Muscle layer of duodenum (tissue), 2 donors: ENCODE measurements around the gene GALNT14.

Experiments
- H3K27ac ChIP-seq: one replicate; pipeline ENCODE4 v1.7.0; 2013; ENCODE audit warnings: mild to moderate bottlenecking, low read length
- H3K27me3 ChIP-seq: one replicate; pipeline ENCODE4 v1.7.0; 2013; ENCODE audit warnings: low read depth, mild to moderate bottlenecking, control low read depth, low read length
- H3K36me3 ChIP-seq, 2 donors: one replicate each; pipeline ENCODE4 v1.7.0; 2013; ENCODE audit warnings: low read length in 2 of 2, control low read depth in 1 of 2, mild to moderate bottlenecking in 1 of 2; ENCODE audit not compliant: insufficient read depth in 2 of 2, control insufficient read depth in 1 of 2
- H3K4me1 ChIP-seq, 2 donors: one replicate each; pipeline ENCODE4 v1.7.0; 2013; ENCODE audit warnings: low read length in 2 of 2, mild to moderate bottlenecking in 2 of 2, control low read depth in 1 of 2, moderate library complexity in 1 of 2; ENCODE audit not compliant: insufficient read depth in 2 of 2, control insufficient read depth in 1 of 2
- H3K4me3 ChIP-seq, 2 donors: one replicate each; pipeline ENCODE4 v1.7.0; 2013; ENCODE audit warnings: low read length in 2 of 2, low read depth in 1 of 2, mild to moderate bottlenecking in 1 of 2
- H3K9me3 ChIP-seq, 2 donors: one replicate each; pipeline ENCODE4 v1.7.0; 2013; ENCODE audit warnings: low read length in 2 of 2, control low read depth in 1 of 2, mild to moderate bottlenecking in 1 of 2; ENCODE audit not compliant: control insufficient read depth in 1 of 2
- donor health status: healthy.

Gene GALNT14

DNA sequence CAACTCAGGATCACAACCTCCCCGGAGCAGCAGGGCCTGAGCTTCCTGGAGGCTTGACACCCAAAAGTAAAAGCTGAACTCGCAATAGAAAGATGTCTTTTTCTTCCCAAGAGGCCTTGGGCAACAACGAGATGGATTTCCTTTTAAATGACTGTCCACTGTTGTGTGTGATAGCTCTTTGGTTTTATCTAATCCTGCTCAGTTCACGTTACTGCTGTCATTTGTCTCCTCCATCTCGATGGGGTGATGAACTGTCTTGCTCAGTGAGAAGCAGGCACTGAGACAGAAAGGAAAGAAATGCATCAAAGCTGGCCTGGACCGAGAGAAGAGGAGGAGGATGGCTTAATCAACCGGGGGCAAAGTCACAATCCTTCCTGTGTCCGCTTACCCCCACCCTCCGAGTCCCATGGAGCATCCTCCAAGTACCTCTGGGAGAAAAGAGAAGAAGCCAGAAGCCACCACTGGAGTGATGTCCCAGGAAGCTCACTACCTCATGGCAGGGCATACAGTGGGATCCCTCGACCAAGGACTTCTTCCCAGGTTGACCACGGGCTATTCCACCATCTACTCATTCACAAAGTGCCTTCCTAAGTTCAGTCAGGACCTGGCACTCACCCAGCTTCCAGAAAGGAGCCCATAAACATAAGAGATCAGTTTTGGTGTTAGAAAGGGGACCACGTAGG lies 68.5 kb downstream of the GALNT14 start:
- no peaks in the 10 kb centered on the region for H3K27me3 ChIP-seq
- no peak overlapping the region for H3K27ac ChIP-seq
- no peaks in the 10 kb centered on the region for H3K4me1 ChIP-seq

DNA sequence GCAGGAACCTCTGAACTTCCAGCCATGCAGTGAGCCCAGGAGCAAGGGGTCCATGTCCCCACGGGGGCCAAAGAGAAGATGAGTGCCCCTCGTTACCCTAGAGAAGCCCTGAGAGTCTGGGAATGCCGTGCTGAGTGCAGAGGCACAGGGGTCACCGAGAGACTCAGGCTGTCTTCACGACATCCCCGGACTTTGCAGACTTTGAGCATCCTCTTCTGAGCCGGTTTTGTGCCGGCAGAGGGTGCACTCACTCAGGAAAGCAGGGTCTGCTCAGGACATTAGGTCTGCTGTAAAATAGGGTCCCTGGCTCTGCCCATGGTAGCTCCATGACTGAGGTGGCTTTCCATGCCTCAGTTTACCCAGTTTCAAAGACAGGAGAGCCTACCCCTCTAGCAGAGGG lies 71.0 kb downstream of the GALNT14 start:
- H3K4me3 ChIP-seq, result no peak overlapping the region
- H3K36me3 ChIP-seq, result no peaks in the 10 kb centered on the region

More for the DNA sequence above, 68.5 kb downstream of the GALNT14 start:
- H3K9me3 ChIP-seq, result no peaks in the 10 kb centered on the region
- H3K36me3 ChIP-seq, result no peaks in the 10 kb centered on the region
- no peak overlapping the region for H3K4me3 ChIP-seq

DNA sequence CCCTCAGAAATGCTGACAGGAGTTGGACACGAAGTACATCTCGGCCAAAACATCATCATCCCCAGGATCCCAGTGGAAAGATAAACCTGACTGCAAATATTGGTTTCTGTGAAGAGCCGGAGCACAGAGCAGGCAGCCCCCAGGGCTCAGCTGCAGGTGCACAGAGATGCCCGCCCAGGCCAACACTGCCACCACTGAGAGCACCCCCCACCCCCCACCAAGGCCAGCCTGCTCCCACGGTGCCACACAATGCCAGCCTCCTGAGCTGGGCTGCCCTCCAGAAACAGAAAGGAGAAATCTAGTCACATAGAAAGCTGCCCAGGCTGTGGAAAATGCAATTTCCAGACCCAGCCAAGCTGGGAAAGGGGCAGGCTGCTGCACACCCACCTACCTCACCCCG lies 71.7 kb downstream of the GALNT14 start:
- H3K36me3 ChIP-seq, result no peaks in the 10 kb centered on the region
- no peak overlapping the region for H3K4me3 ChIP-seq
- no peaks in the 10 kb centered on the region for H3K9me3 ChIP-seq
- H3K4me1 ChIP-seq, result no peaks in the 10 kb centered on the region
- no peaks in the 10 kb centered on the region for H3K27me3 ChIP-seq
- H3K27ac ChIP-seq, result no peak overlapping the region

More for the DNA sequence above, 71.0 kb downstream of the GALNT14 start:
- no peaks in the 10 kb centered on the region for H3K9me3 ChIP-seq
- no peak overlapping the region for H3K27ac ChIP-seq
- H3K27me3 ChIP-seq, result no peaks in the 10 kb centered on the region
- no peaks in the 10 kb centered on the region for H3K4me1 ChIP-seq

DNA sequence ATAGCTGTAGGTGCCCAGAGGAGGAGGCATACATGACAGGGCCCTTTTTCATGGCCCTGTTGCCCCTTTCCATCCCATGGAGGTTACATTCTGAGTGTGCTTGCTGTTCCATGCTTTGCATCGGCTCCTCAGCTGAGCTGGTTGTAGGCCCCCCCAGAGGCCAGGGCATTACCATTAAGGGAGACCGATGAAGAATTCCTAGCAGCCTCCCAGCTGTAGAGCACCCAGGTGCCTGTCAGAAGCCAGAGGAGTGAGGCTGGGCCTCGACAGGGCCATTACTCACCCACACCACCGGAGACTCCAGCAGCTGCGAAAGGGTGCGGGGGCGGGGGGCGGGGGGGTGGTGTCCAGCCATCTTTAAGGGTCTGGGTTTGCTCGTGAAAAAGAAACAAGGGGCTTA lies 72.2 kb downstream of the GALNT14 start:
- no peak overlapping the region for H3K4me3 ChIP-seq

DNA sequence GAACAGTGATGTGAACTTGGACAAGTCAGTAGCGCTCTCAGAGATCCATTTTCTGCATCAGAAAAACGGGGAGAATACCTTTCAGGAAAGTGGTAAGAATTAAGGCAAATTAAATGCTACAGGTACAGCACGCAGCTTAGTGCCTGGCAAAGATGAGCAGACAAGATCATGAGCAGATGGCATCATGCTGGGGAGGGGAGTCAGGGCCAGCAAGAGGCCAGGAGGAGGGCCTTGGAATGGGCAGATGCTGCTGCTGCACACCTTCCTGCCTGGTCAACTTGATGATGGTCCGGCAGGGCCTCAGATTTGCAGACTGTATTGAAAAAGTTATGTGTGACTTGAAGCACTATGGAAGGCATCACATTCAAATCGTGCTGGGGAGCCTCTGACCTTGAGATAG lies 72.9 kb downstream of the GALNT14 start:
- no peaks in the 10 kb centered on the region for H3K4me1 ChIP-seq
- no peak overlapping the region for H3K4me3 ChIP-seq
- H3K36me3 ChIP-seq, result no peaks in the 10 kb centered on the region
- no peaks in the 10 kb centered on the region for H3K9me3 ChIP-seq
- no peaks in the 10 kb centered on the region for H3K27me3 ChIP-seq
- no peak overlapping the region for H3K27ac ChIP-seq

More for the DNA sequence above, 72.2 kb downstream of the GALNT14 start:
- no peaks in the 10 kb centered on the region for H3K9me3 ChIP-seq
- H3K36me3 ChIP-seq, result no peaks in the 10 kb centered on the region
- H3K4me1 ChIP-seq, result no peaks in the 10 kb centered on the region
- no peak overlapping the region for H3K27ac ChIP-seq
- H3K27me3 ChIP-seq, result no peaks in the 10 kb centered on the region

DNA sequence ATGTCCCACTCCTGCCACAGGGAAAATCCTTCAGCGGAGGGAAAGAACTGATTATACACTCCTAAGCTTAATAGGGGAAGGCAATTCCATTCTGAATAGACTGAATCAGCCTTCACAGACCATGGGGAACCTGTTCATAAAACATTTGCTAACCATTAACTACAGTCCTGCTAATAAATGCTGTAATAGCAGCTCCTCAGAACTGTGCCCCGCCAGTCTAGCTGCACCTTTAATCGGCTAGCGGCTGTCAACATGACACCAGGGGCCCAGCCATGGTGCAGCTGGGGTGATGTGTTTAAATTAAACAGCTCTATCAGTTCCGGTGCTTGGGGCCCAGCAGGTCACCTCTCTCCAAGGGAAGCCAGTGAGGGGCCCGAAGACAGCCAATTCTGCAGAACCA lies 77.8 kb downstream of the GALNT14 start:
- H3K27me3 ChIP-seq, result no peaks in the 10 kb centered on the region
- H3K4me1 ChIP-seq, result no peaks in the 10 kb centered on the region
- no peak overlapping the region for H3K27ac ChIP-seq
- no peaks in the 10 kb centered on the region for H3K36me3 ChIP-seq
- H3K4me3 ChIP-seq, result no peak overlapping the region
- H3K9me3 ChIP-seq, result no peaks in the 10 kb centered on the region

DNA sequence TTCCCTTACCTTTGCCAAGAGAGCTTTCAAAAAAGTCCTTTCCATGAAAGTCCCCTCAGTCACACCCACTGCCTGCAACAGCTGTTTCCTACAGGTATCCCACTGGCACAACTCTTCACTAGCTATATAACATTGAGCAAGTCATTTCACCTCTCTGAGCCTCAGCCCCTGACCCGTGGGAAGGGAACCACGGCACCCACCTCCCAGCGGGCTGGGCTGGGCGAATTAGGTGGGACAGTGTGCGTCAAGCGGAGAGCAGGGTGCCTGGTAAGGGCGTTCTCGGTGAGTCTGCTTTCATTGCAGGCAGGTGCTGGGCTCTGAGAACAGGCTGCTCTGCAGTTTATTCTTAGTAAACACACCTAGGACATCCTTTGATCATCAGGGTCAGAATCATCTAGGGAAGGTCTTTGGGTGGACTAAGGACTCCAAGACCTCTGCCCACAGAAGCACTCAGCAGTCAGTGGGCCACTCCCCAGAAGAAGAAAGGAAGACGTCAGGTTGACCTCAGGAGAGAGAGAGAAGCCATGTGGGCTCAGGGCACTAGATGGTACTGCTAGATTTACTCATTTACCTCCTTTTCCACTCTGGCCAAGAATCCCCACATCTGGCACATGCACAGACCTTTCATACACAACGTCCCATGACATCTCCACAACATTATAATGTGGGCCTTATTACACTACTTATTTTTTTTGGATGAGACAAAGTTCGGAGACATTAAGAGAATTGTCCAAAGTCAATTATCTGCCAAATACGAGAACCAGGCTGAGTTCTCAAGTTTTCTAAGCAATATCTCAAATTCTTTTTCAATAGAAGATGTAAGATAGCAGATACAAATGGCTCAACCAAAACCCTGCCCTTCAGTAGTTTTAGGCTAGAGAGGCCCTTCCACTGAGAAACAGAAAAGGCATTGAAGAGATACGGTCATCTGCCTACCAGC lies 79.9 kb downstream of the GALNT14 start:
- H3K4me1 ChIP-seq, result no peaks in the 10 kb centered on the region
- H3K27me3 ChIP-seq, result no peaks in the 10 kb centered on the region
- H3K9me3 ChIP-seq, result no peaks in the 10 kb centered on the region
- H3K4me3 ChIP-seq, result no peak overlapping the region
- no peaks in the 10 kb centered on the region for H3K36me3 ChIP-seq
- H3K27ac ChIP-seq, result no peak overlapping the region

DNA sequence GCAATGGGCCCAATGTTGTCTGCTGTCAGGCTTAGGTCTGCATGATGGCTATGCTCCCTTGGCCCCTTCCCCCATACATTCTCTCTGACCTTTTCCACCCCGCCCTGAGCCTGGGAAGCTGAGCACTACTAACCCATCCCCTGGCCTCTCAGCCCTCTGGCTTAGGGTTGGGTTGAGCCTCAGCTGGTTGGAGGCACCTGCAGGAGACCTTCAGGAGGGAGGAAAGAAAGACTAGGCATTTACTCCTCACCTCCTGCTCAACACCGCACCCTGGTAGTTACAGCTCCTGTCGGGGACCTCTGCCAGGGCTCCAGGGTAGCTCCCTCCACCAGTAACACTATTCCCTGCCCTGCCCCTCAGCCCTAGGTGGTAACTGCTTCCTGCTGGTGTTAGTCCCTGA lies 80.5 kb downstream of the GALNT14 start:
- Histone ChIP-seq H3K27me3 (no peaks in the 10 kb centered on the region), H3K4me1 (no peaks in the 10 kb centered on the region), H3K36me3 (no peaks in the 10 kb centered on the region), H3K9me3 (no peaks in the 10 kb centered on the region), H3K4me3 (no peak overlapping the region), H3K27ac (no peak overlapping the region)

DNA sequence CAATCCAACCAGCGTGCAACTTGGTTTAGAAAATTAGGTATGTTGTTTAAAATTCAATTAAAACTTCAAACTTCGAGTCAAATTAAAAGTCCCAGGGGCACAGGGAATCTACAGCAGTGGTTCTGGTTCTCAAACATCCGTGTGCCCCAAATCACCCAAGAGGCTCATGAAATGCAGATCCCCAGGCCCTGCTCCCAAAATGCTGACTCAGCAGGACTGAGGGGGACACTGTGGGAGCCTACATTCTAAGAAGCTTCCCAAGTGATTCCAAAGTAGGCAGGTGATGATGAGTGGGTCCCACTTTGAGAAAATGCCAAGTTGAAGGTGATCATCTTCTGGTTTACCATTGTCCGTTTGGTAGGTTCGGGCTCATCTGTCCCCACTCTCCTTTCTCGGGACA lies 82.3 kb downstream of the GALNT14 start:
- Histone ChIP-seq H3K4me3 (no peak overlapping the region), H3K4me1 (no peaks in the 10 kb centered on the region), H3K9me3 (no peaks in the 10 kb centered on the region), H3K27ac (no peak overlapping the region), H3K36me3 (no peaks in the 10 kb centered on the region), H3K27me3 (no peaks in the 10 kb centered on the region)

DNA sequence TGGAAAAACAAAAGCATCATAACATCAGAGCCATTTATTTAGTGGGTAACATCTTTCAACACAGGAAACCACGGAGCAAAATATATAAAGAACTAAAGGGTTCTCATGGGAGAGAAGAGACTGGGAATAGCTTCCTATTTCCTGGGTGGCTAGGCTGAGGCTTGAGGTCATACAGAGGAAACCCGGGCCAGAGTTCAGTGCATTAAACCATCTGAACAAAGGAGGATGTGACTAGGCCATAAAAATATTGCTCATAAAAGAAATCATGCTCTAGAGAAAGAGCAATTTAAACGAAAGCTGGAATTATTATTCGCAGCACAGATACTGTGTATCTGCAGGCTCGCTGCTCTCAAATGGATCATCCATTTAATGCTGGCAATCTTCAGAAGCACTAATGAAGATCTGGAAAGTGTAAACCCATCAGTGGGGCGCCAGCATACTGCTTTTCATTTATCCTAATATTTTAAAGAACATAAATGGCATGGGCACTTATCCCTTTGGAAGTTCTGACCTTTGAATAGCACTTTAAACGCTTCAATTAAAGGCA lies 83.3 kb downstream of the GALNT14 start:
- Histone ChIP-seq H3K4me1 (no peaks in the 10 kb centered on the region), H3K27ac (no peak overlapping the region), H3K9me3 (no peaks in the 10 kb centered on the region), H3K36me3 (no peaks in the 10 kb centered on the region), H3K27me3 (no peaks in the 10 kb centered on the region), H3K4me3 (no peak overlapping the region)

DNA sequence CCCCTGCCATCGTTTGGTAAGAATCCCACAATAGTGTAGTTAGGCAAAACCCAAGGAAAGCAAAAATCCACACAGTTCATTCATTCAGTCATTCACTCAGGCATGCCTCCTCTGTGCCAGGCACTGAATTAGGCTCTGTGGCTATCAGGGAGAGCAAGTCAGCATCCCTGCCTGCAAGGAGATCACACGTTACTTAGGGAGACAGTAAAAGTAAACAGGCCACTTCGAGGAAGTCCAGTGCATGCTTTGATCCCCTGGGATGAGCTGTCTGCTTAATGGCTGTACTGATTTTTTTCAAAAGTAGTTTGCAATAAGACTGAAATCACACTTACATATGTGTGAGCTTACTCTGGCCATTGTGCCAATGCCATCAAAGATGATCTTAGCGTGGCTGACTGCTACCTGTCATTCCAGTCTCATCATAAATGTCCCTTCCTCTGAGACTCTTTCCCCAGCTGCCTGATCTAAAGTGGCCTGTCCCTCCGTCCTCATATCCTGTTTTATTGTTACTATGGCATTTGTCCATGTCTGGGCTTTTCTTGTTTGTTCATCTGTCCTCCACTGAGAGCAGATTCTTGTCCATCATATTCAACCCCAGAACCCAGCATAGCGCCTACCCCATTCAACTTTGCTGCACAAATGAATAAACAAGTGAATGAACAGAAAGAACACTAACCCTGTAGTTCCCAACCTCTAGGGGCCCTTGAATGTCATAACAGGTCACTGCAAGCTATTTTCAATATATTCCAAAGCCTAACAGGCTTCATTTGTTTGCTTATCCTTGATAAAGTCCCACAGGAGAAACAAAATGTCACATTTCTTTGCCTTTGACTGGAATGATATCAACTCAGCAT lies 84.1 kb downstream of the GALNT14 start:
- no peaks in the 10 kb centered on the region for H3K9me3 ChIP-seq
- H3K27me3 ChIP-seq, result no peaks in the 10 kb centered on the region
- H3K4me1 ChIP-seq, result no peaks in the 10 kb centered on the region
- no peak overlapping the region for H3K4me3 ChIP-seq
- no peak overlapping the region for H3K27ac ChIP-seq
- no peaks in the 10 kb centered on the region for H3K36me3 ChIP-seq
